ENCODE measurements around the gene SLC27A5.

Gene SLC27A5

DNA sequence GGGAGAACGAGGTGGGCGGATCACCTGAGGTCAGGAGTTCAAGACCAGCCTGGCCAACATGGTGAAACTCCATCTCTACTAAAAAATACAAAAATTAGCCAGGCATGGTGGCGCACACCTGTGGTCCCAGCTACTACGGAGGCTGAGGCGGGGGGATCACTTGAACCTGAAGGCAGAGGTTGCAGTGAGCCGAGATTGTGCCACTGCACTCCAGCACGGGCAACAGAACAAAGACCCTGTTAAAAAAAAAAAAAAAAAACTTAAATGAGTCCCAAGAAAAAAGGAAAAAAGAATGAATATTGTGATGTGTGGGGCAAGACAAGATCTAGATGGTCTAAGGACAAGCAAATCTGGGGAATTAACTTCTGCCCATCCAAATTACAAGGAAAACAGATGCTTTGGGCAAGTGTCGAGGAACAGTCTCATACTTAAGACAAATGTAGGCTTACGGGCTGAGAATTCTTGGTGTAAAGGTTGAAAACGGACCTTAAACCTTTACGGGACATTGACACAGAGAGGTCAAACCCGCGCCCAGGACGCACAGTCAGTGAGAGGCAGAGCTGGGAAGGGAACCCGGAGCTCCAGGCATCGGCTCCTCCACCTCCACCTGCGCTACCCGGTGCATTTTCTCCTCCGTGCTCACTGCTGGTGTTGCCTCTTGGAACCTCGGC, 45.6 kb downstream of the SLC27A5 start:
- H3K9me3 ChIP-seq, result no peaks in the 10 kb centered on the region
- no peaks in the 10 kb centered on the region for H3K27me3 ChIP-seq
- peak overlapping the region; percentile 85 for H3K4me3 ChIP-seq (ENCODE audit: low read depth, low read length)
- TF ChIP-seq CTCF (IDR thresholded peaks at IDR 0.05; ENCODE audit: low read depth, low read length), result no peak
- no peaks in the 10 kb centered on the region for H3K4me1 ChIP-seq
- DNase-seq, result no peak
- peaks cover 11% of the 10 kb centered on the region for H3K36me3 ChIP-seq

DNA sequence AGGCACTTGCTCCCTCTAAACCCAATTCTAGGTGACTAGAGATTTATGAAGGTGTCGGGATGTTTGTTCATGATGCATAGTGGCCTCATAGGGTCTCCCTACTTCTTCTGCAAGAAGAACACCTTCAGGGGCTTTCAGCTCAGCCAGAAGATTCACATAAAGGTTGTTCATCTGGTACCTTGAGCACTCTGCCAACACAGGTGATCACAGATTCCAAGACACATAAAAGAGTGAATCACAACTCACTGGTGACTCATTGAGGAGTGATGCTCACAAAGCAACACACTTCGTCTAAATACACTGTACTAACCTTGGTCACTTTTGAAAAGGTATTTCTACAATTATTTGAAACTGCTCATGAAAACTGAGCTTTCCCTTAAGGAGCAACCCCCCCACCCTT, 51.8 kb downstream of the SLC27A5 start:
- no peaks in the 10 kb centered on the region for H3K4me1 ChIP-seq
- H3K27me3 ChIP-seq, result no peaks in the 10 kb centered on the region
- no peak overlapping the region for H3K4me3 ChIP-seq (ENCODE audit: low read depth, low read length)
- H3K36me3 ChIP-seq, result 0 out of 2 replicates have a peak, but pooled peaks cover 3% of the 10 kb centered on the region
- H3K9me3 ChIP-seq, result no peaks in the 10 kb centered on the region
- TF ChIP-seq CTCF (IDR thresholded peaks at IDR 0.05; ENCODE audit: low read depth, low read length), result no peak
- no peak for DNase-seq

DNA sequence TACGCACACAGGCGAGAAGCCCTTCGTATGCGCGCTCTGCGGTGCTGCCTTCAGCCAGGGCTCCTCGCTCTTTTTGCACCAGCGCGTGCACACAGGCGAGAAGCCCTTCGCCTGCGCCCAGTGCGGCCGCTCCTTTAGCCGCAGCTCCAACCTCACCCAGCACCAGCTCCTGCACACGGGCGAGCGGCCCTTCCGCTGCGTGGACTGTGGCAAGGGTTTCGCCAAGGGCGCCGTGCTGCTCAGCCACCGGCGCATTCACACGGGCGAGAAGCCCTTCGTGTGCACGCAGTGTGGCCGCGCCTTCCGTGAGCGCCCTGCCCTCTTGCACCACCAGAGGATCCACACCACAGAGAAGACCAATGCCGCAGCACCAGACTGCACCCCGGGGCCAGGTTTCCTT, 55.7 kb downstream of the SLC27A5 start:
- H3K4me3 ChIP-seq (ENCODE audit: low read depth, low read length), result no peak overlapping the region
- TF ChIP-seq CTCF (IDR thresholded peaks at IDR 0.05; ENCODE audit: low read depth, low read length), result no peak
- H3K27me3 ChIP-seq, result no peaks in the 10 kb centered on the region
- H3K9me3 ChIP-seq, result no peaks in the 10 kb centered on the region
- DNase-seq, result no peak
- no peaks in the 10 kb centered on the region for H3K4me1 ChIP-seq
- H3K36me3 ChIP-seq, result 0 out of 2 replicates have a peak, but pooled peaks cover 3% of the 10 kb centered on the region

DNA sequence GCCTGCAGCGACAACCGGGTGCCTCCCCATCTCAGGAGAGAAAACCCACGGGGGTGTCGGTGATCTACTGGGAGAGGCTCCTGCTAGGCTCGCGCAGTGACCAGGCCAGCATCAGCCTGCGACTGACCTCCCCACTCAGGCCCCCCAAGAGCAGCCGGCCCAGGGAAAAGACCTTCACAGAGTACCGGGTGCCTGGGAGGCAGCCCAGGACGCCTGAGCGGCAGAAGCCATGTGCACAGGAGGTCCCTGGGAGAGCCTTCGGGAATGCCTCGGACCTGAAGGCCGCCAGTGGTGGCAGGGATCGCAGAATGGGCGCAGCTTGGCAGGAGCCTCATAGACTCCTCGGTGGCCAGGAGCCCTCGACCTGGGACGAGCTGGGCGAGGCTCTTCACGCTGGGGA, 56.5 kb downstream of the SLC27A5 start:
- Histone ChIP-seq H3K9me3 (no peaks in the 10 kb centered on the region), H3K36me3 (0 out of 2 replicates have a peak, but pooled peaks cover 3% of the 10 kb centered on the region), H3K4me1 (no peaks in the 10 kb centered on the region), H3K27me3 (no peaks in the 10 kb centered on the region), H3K4me3 (ENCODE audit: low read depth, low read length) (no peak overlapping the region)
- no peak for TF ChIP-seq CTCF (IDR thresholded peaks at IDR 0.05; ENCODE audit: low read depth, low read length)
- no peak for DNase-seq

DNA sequence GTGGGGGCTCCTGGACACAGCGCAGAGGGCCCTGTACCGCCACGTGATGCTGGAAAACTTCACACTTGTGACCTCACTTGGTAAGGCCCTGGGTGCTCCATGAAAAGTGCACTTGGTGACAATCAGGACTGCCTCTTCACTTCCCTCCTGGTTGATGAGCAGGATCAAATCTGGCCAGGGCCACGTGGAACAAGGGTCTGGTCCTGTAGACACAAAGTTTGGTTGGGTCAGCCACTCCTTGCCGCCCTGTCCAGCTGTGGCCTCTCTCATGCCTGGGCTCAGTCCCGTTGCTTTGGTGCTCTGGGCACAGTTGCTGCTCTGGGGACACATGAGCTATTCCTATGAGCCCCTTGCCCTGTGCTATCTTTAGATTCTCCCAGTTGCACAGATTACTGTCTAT, 58.0 kb downstream of the SLC27A5 start:
- H3K4me3 ChIP-seq (ENCODE audit: low read depth, low read length), result no peak overlapping the region
- no peak for DNase-seq
- TF ChIP-seq CTCF (IDR thresholded peaks at IDR 0.05; ENCODE audit: low read depth, low read length), result no peak
- no peaks in the 10 kb centered on the region for H3K27me3 ChIP-seq
- H3K36me3 ChIP-seq, result 0 out of 2 replicates have a peak, but pooled peaks cover 3% of the 10 kb centered on the region
- H3K4me1 ChIP-seq, result no peaks in the 10 kb centered on the region
- no peaks in the 10 kb centered on the region for H3K9me3 ChIP-seq

DNA sequence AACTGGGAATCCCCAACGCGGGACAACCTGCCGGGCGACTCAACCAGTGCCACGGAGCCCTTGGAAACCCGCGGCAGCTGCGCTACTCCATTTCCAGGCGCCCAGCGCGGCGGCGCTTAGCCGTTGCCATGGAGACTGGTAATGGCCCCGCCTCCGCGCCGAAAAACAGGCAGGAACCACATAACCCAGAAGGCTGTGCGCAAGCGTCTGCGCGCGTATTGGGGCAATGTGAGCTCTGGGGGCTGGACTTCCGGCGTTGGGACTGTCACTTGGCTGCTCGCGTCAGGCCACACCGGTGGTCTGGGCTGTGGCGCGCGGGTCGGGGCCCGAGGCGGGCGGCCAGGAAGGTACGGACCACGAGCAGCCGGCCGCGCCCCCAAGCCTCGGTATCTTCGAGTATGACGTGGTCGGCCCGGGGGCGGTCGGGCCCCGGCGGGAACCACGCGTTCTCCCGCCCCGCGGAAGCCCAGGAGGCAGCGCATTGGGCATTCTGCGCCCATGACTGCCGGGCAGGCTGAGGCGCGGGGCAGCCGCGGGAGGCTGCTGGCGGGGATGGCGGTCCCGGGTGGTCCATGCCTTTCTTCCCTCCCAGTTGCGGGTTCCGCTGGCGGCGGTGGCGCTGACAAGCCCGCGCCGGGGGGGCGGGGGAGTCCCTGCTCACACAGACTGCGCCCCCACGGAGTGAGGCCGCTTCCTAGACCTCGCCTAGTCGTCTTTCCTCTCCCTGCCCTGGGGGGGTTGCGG, 60.3 kb downstream of the SLC27A5 start, which contains the start of gene ZNF324B:
Gene ZNF324B (plus strand): TSS at position 265 of the 744 bp plus-strand sequence. CDS start 2,080 bp downstream, outside the sequence.
- H3K4me1 ChIP-seq, result no peaks in the 10 kb centered on the region
- no peaks in the 10 kb centered on the region; the same call in 1 of the 2 replicates for H3K27me3 ChIP-seq
- TF ChIP-seq CTCF (IDR thresholded peaks at IDR 0.05; ENCODE audit: low read depth, low read length), result no peak
- DNase-seq, result peak; percentile 98
- H3K9me3 ChIP-seq, result peaks cover 3% of the 10 kb centered on the region; the same call in 1 of the 2 replicates
- H3K36me3 ChIP-seq, result 0 out of 2 replicates have a peak, but pooled peaks cover 1% of the 10 kb centered on the region
- peak within 1 kb of the TSS; percentile 64 for H3K4me3 ChIP-seq (ENCODE audit: low read depth, low read length)

Data from BE2C (cell line).